C4-2B (cell line): ENCODE data around the gene TTBK2.

Source experiments
- CTCF ChIP-seq: fragments of 450-650 bp; conservative IDR thresholded peaks from 2 replicates; pipeline ENCODE4 v1.5.1; 2017; ENCODE audit warnings: mild to moderate bottlenecking
- ZFX ChIP-seq: fragments of 450-650 bp; IDR thresholded peaks from 2 replicates; pipeline ENCODE4 v1.6.1; 2017

DNA sequence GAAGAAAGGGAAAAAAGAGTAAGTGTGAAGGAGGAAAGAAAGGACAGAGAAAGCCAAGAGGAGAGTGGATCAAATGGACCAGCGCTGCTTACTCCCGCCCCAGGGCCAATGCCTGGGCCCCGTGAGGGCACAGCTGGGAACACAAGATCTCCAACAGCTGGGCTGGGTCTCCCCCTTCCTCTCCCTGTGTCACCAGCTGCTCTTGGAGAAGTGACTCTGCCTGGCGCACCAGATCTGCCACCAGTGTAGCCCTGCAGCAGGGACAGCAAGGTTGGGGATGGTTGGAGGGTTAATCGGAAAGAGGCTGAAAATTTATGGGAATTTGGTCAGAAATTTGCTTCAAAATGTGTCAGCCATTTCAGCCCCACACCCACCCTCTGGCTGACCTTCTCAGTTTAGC, 192.0 kb downstream of the TTBK2 start:
- TF ChIP-seq CTCF (no peak), ZFX (no peak)
